Endodermal cell (in vitro differentiated cells): Measurements from ENCODE around the gene LGR6. TPM values are rescaled to one million over a fixed set of nuclear protein-coding genes. Genes with fewer than 3 reads are reported as not detected.

Experiments
- DNase-seq: peaks from one replicate; pipeline ENCODE4 v3.0.0-alpha.2; 2017
- H3K27ac ChIP-seq: 2 replicates; pipeline ENCODE4 v1.5.1; 2013; ENCODE audit warnings: mild to moderate bottlenecking, low read depth, low read length, moderate library complexity
- H3K27me3 ChIP-seq: 2 replicates; pipeline ENCODE4 v1.6.1; 2013; ENCODE audit warnings: mild to moderate bottlenecking, low read length, moderate library complexity; ENCODE audit not compliant: insufficient read depth, control insufficient read depth, poor library complexity, severe bottlenecking
- H3K36me3 ChIP-seq: 2 replicates; pipeline ENCODE4 v1.7.0; 2013; ENCODE audit warnings: mild to moderate bottlenecking, low read length, moderate library complexity; ENCODE audit not compliant: control insufficient read depth, insufficient read depth
- H3K4me1 ChIP-seq: one replicate; pipeline ENCODE4 v1.7.0; 2013; ENCODE audit warnings: low read length; ENCODE audit not compliant: control insufficient read depth, insufficient read depth
- H3K4me3 ChIP-seq: 2 replicates; pipeline ENCODE4 v1.5.1; 2013; ENCODE audit warnings: mild to moderate bottlenecking, low read length, moderate library complexity
- H3K9ac ChIP-seq: 2 replicates; pipeline ENCODE4 v1.6.1; 2013; ENCODE audit warnings: mild to moderate bottlenecking, low read length, moderate library complexity; ENCODE audit not compliant: poor library complexity, severe bottlenecking; ENCODE audit errors: extremely low read depth
- H3K9me3 ChIP-seq: 2 replicates; pipeline ENCODE4 v1.6.1; 2013; ENCODE audit warnings: mild to moderate bottlenecking, low read length, moderate library complexity; ENCODE audit not compliant: control insufficient read depth
- H3K27ac Mint-ChIP-seq: 2 replicates; pipeline ENCODE4 v1.8.0; 2020; ENCODE audit warnings: mixed read lengths
- H3K27me3 Mint-ChIP-seq: 2 replicates; pipeline ENCODE4 v1.8.0; 2021; ENCODE audit warnings: mild to moderate bottlenecking, mixed read lengths; ENCODE audit not compliant: insufficient read depth
- H3K36me3 Mint-ChIP-seq: 2 replicates; pipeline ENCODE4 v1.8.0; 2020; ENCODE audit warnings: low read depth, mixed read lengths
- H3K4me1 Mint-ChIP-seq: 2 replicates; pipeline ENCODE4 v1.8.0; 2020; ENCODE audit warnings: mixed read lengths
- H3K4me3 Mint-ChIP-seq: 2 replicates; pipeline ENCODE4 v1.8.0; 2020; ENCODE audit warnings: mild to moderate bottlenecking, moderate library complexity, mixed read lengths
- H3K9me3 Mint-ChIP-seq: 2 replicates; pipeline ENCODE4 v1.8.0; 2020; ENCODE audit warnings: mild to moderate bottlenecking, mixed read lengths
- CTCF ChIP-seq: fragments of 200-600 bp; sonication (generic); conservative IDR thresholded peaks from 2 replicates; pipeline ENCODE4 v1.5.0; 2021; ENCODE audit warnings: antibody characterized with exemption, mild to moderate bottlenecking
- WGBS, 2 experiments: methylation state at CpG; one replicate each; pipeline versions ENCODE4 v1.1.5 to v1.1.7; 2013; ENCODE audit warnings: missing lambda C conversion rate in 2 of 2, mixed read lengths in 1 of 2; ENCODE audit not compliant: insufficient coverage in 1 of 2, insufficient read length in 1 of 2; 5-methylcytosine and 5-hydroxymethylcytosine counted together
- total RNA-seq, 2 donors: library from RNA; stranded (reverse); fragmentation: NEBNext Ultra II Directional in 1 of 2; extraction: Animal tissue kit (Norgen Biotek cat#: 25700) in 1 of 2; gene quantifications; 2 replicates in 1 of 2; 3 replicates in 1 of 2; pipeline ENCODE4 v1.2.1, GENCODE V29; 2021

The LGR6 gene
- total RNA-seq, 2 donors from 2014 or later, result 0.73 to 1.5 TPM

DNA sequence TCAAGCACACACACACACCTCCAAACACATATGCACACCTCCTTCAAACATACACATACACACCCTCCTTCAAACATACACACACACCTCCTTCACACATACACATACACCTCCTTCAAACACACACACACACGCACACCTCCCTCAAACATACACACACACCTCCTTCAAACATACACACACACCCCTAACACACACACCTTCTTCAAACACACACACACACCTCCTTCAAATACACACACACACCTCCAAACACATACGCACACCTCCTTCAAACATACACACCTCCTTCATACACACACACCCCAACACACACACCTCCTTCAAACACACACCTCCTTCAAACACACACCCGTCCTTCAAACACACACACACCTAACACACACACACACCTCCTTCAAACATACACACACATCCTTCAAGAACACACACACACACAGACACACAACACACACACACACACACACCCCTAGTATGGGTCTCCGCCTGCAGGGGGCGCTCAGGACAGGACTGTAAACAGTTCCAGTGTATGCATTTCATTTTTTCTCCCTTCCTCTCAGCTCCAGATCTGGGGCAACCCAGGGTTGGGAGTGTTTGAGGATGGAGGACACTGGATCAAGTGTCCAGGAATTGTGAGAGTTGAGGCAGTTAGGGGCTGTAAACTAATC, 12.1 kb downstream of the LGR6 start:
- WGBS, 2 experiments, result 72 to 79% methylated on average over 2 to 5 of the region's 5 CpGs
- Histone ChIP-seq H3K9me3 (no peaks in the 10 kb centered on the region), H3K4me3 (no peak overlapping the region), H3K36me3 (no peaks in the 10 kb centered on the region), H3K27ac (no peak overlapping the region), H3K4me1 (no peaks in the 10 kb centered on the region), H3K9ac (no peak overlapping the region), H3K27me3 (no peaks in the 10 kb centered on the region)
- no peaks in the 10 kb centered on the region for H3K27me3 Mint-ChIP-seq
- H3K4me3 Mint-ChIP-seq, result no peak overlapping the region
- H3K4me1 Mint-ChIP-seq, result no peaks in the 10 kb centered on the region
- H3K36me3 Mint-ChIP-seq, result no peaks in the 10 kb centered on the region
- TF ChIP-seq CTCF, result peak; percentile 67
- no peak overlapping the region for H3K27ac Mint-ChIP-seq
- DNase-seq, result peak; percentile 77
- H3K9me3 Mint-ChIP-seq, result no peaks in the 10 kb centered on the region

GRCh38 chr1:202207292-202207691, 13.7 kb downstream of the LGR6 start:
- Mint-ChIP-seq H3K36me3 (no peaks in the 10 kb centered on the region), H3K9me3 (no peaks in the 10 kb centered on the region), H3K4me3 (no peak overlapping the region), H3K27ac (no peak overlapping the region), H3K27me3 (peaks cover 2% of the 10 kb centered on the region), H3K4me1 (no peaks in the 10 kb centered on the region)
- Histone ChIP-seq H3K27ac (no peak overlapping the region), H3K9me3 (no peaks in the 10 kb centered on the region), H3K4me1 (no peaks in the 10 kb centered on the region), H3K9ac (no peak overlapping the region), H3K36me3 (no peaks in the 10 kb centered on the region), H3K4me3 (no peak overlapping the region), H3K27me3 (no peaks in the 10 kb centered on the region)
- TF ChIP-seq CTCF, result peak; percentile 45
- WGBS, 2 experiments, result 63% methylated on average over 1 of the region's 1 CpG; no CpG with 5 or more reads in 1 of the 2 experiments
- peak; percentile 67 for DNase-seq

DNA sequence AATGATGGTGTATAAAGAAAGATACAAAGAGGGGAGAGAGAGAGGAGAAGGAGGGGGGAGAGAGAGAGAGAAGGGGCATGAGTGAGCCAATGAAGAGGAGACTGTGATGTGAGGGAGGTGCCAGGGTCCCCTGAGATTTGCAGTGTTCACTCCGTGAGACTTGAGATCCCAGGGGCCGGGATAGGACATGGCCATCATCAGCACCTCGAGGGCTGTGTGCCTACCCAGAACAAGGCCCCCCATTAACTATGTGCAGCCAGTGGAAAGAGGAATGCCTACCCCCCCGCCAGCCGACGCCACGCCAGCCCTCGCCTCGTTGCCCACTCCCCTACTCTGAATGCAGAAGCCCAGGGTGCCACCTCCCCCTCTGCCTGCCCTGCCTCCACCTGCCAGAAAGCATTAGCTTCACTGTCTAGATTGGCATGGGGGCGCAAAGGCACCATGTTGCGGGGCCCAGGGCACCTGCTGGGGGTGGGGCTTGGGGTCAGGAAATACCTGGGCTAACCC, 14.8 kb downstream of the LGR6 start:
- Mint-ChIP-seq H3K9me3 (no peaks in the 10 kb centered on the region), H3K36me3 (no peaks in the 10 kb centered on the region)
- WGBS, 2 experiments, result 80 to 91% methylated on average over 1 to 11 of the region's 11 CpGs

More for the DNA sequence above, 14.8 kb downstream of the LGR6 start:
- no peaks in the 10 kb centered on the region for H3K36me3 ChIP-seq
- H3K4me3 ChIP-seq, result no peak overlapping the region
- no peaks in the 10 kb centered on the region for H3K27me3 ChIP-seq
- H3K4me1 Mint-ChIP-seq, result no peaks in the 10 kb centered on the region
- no peak overlapping the region for H3K4me3 Mint-ChIP-seq
- no peak overlapping the region for H3K9ac ChIP-seq
- H3K27ac ChIP-seq, result no peak overlapping the region
- TF ChIP-seq CTCF, result no peak
- H3K27ac Mint-ChIP-seq, result no peak overlapping the region
- H3K4me1 ChIP-seq, result no peaks in the 10 kb centered on the region
- H3K9me3 ChIP-seq, result no peaks in the 10 kb centered on the region
- DNase-seq, result no peak
- H3K27me3 Mint-ChIP-seq, result peaks cover 2% of the 10 kb centered on the region
